Neural cell (in vitro differentiated cells): Measurements from ENCODE around the gene KCTD10. TPM values are rescaled to one million over a fixed set of nuclear protein-coding genes. Genes with fewer than 3 reads are reported as not detected.

Experiments
- H2AFZ ChIP-seq: fragments of 200-600, 300-800 bp; sonication (generic), shearing (Covaris generic); 2 replicates; pipeline ENCODE4 v1.6.0; 2014; ENCODE audit warnings: low read depth, mild to moderate bottlenecking, antibody characterized with exemption, low read length, moderate library complexity
- H3F3A ChIP-seq: fragments of 200-600 bp; shearing (Covaris generic); 2 replicates; pipeline ENCODE4 v1.6.1; 2016; ENCODE audit warnings: mild to moderate bottlenecking, moderate library complexity, mixed read lengths, antibody characterized with exemption, low read length; ENCODE audit not compliant: insufficient read depth, poor library complexity, severe bottlenecking
- H3K27ac ChIP-seq: fragments of 200-600, 300-800 bp; sonication (generic), shearing (Covaris generic); 2 replicates; pipeline ENCODE4 v1.5.1; 2014; ENCODE audit warnings: mild to moderate bottlenecking, low read length, moderate library complexity
- H3K27me3 ChIP-seq: fragments of 300-800, 200-600 bp; sonication (generic), shearing (Covaris generic); 2 replicates; pipeline ENCODE4 v1.6.0; 2014; ENCODE audit warnings: mild to moderate bottlenecking, low read depth, low read length, moderate library complexity; ENCODE audit not compliant: insufficient read depth
- H3K36me3 ChIP-seq: fragments of 300-800, 200-600 bp; sonication (generic), shearing (Covaris generic); 2 replicates; pipeline ENCODE4 v1.5.1; 2014; ENCODE audit warnings: mild to moderate bottlenecking, antibody characterized with exemption, low read length, moderate library complexity; ENCODE audit not compliant: insufficient read depth
- H3K4me2 ChIP-seq: fragments of 300-800, 200-600 bp; sonication (generic), shearing (Covaris generic); 2 replicates; pipeline ENCODE4 v1.6.0; 2014; ENCODE audit warnings: mild to moderate bottlenecking, low read length
- H3K4me3 ChIP-seq: fragments of 300-800, 200-600 bp; sonication (generic), shearing (Covaris generic); 2 replicates; pipeline ENCODE4 v1.5.1; 2014; ENCODE audit warnings: mild to moderate bottlenecking, low read length, moderate library complexity
- H3K79me2 ChIP-seq: fragments of 200-600 bp; shearing (Covaris generic); replicated peaks from 2 replicates; pipeline ENCODE4 v1.6.0; 2014; ENCODE audit warnings: mild to moderate bottlenecking, low read length, moderate library complexity; ENCODE audit not compliant: insufficient read depth
- H3K9ac ChIP-seq: fragments of 300-800, 200-600 bp; sonication (generic), shearing (Covaris generic); 2 replicates; pipeline ENCODE4 v1.6.1; 2016; ENCODE audit warnings: mild to moderate bottlenecking, low read length, mixed read lengths
- H3K9me2 ChIP-seq: fragments of 200-600 bp; shearing (Covaris generic); 2 replicates; pipeline ENCODE4 v1.6.1; 2016; ENCODE audit warnings: mild to moderate bottlenecking, low read length, mixed read lengths; ENCODE audit not compliant: insufficient read depth
- H3K9me3 ChIP-seq: fragments of 200-600, 300-800 bp; sonication (generic), shearing (Covaris generic); 2 replicates; pipeline ENCODE4 v1.6.1; 2016; ENCODE audit warnings: mild to moderate bottlenecking, mixed run types, low read length, moderate library complexity, mixed read lengths
- H4K20me1 ChIP-seq: fragments of 200-600 bp; shearing (Covaris generic); 2 replicates; pipeline ENCODE4 v1.6.1; 2016; ENCODE audit warnings: mild to moderate bottlenecking, mixed run types; ENCODE audit not compliant: insufficient read depth
- CTCF ChIP-seq: fragments of 450-650 bp; IDR thresholded peaks from 2 replicates; pipeline ENCODE4 v1.5.1; 2014; ENCODE audit warnings: antibody characterized with exemption, mild to moderate bottlenecking, moderate library complexity; ENCODE audit not compliant: poor library complexity, severe bottlenecking
- EP300 ChIP-seq: fragments of 450-650 bp; conservative IDR thresholded peaks from 2 replicates; pipeline ENCODE4 v1.6.1; 2014; ENCODE audit warnings: antibody characterized with exemption, mild to moderate bottlenecking, moderate library complexity; ENCODE audit not compliant: poor library complexity, severe bottlenecking
- EZH2 ChIP-seq: fragments of 200-600, 300-800 bp; shearing (Covaris generic), sonication (generic); IDR thresholded peaks from 2 replicates; pipeline ENCODE4 v1.6.1; 2014; ENCODE audit warnings: antibody characterized with exemption, low read length, borderline replicate concordance, mild to moderate bottlenecking; ENCODE audit not compliant: insufficient read depth, poor library complexity, severe bottlenecking
- MXI1 ChIP-seq: fragments of 450-650 bp; conservative IDR thresholded peaks from 2 replicates; pipeline ENCODE4 v1.6.1; 2014; ENCODE audit warnings: antibody characterized with exemption, mild to moderate bottlenecking; ENCODE audit not compliant: poor library complexity, severe bottlenecking
- POLR2AphosphoS5 ChIP-seq: IDR thresholded peaks from 2 replicates; pipeline ENCODE4 v1.6.1; 2012
- RAD21 ChIP-seq: fragments of 450-650 bp; conservative IDR thresholded peaks from 2 replicates; pipeline ENCODE4 v1.6.1; 2014; ENCODE audit warnings: antibody characterized with exemption, mild to moderate bottlenecking, moderate library complexity
- REST ChIP-seq: IDR thresholded peaks from 2 replicates; pipeline ENCODE4 v1.6.1; 2012; ENCODE audit warnings: borderline replicate concordance
- SMC3 ChIP-seq: fragments of 450-650 bp; conservative IDR thresholded peaks from 2 replicates; pipeline ENCODE4 v1.6.1; 2014; ENCODE audit warnings: antibody characterized with exemption, mild to moderate bottlenecking, moderate library complexity; ENCODE audit not compliant: poor library complexity
- TAF1 ChIP-seq: IDR thresholded peaks from 2 replicates; pipeline ENCODE4 v1.6.1; 2012; ENCODE audit warnings: low read depth
- polyA plus RNA-seq: library from polyadenylated mRNA; depleted of rRNA; stranded (reverse); fragments of >200 nt; gene quantifications from 2 replicates; pipeline ENCODE4 v1.2.3, GENCODE V29; 2014

The KCTD10 gene
- polyA plus RNA-seq, 1 donor from 2014 or later = 69.4 TPM

- no peaks in the 10 kb centered on the region for H3K27me3 ChIP-seq
- H4K20me1 ChIP-seq = no peaks in the 10 kb centered on the region
- no peak overlapping the region for H3K4me3 ChIP-seq
- H3K9ac ChIP-seq = no peak overlapping the region
- H3K9me2 ChIP-seq = no peaks in the 10 kb centered on the region
- H3K4me2 ChIP-seq = no peak overlapping the region
- no peaks in the 10 kb centered on the region for H3F3A ChIP-seq
- TF ChIP-seq RAD21 (no peak), CTCF (no peak), MXI1 (no peak), EZH2 (no peak), POLR2AphosphoS5 (no peak), EP300 (no peak), SMC3 (no peak), REST (no peak), TAF1 (no peak)
- H3K79me2 ChIP-seq = no peaks in the 10 kb centered on the region
- no peaks in the 10 kb centered on the region for H3K36me3 ChIP-seq
- no peak overlapping the region for H2AFZ ChIP-seq
- no peaks in the 10 kb centered on the region for H3K9me3 ChIP-seq
- H3K27ac ChIP-seq = no peak overlapping the region
These were observed 27.0 kb upstream of the KCTD10 start for GRCh38 chr12:109504068-109504467.

GRCh38 chr12:109503611-109504010 is 26.5 kb upstream of the KCTD10 start:
- Histone ChIP-seq H3K9me2 (no peaks in the 10 kb centered on the region), H3K27me3 (no peaks in the 10 kb centered on the region), H3K79me2 (no peaks in the 10 kb centered on the region), H3K36me3 (no peaks in the 10 kb centered on the region), H3K9me3 (no peaks in the 10 kb centered on the region), H4K20me1 (no peaks in the 10 kb centered on the region), H3K9ac (no peak overlapping the region), H2AFZ (no peak overlapping the region), H3K4me2 (no peak overlapping the region), H3K27ac (no peak overlapping the region), H3F3A (no peaks in the 10 kb centered on the region), H3K4me3 (no peak overlapping the region)
- TF ChIP-seq SMC3 (no peak), POLR2AphosphoS5 (no peak), EP300 (no peak)

GRCh38 chr12:109502332-109502731 is 25.2 kb upstream of the KCTD10 start:
- H3K27ac ChIP-seq = no peak overlapping the region

More at GRCh38 chr12:109502332-109502731, 25.2 kb upstream of the KCTD10 start:
- Histone ChIP-seq H3K9me3 (no peaks in the 10 kb centered on the region), H3K36me3 (no peaks in the 10 kb centered on the region), H3K79me2 (no peaks in the 10 kb centered on the region), H3K4me2 (no peak overlapping the region), H3F3A (no peaks in the 10 kb centered on the region), H2AFZ (no peak overlapping the region), H3K9me2 (no peaks in the 10 kb centered on the region), H3K4me3 (no peak overlapping the region), H3K27me3 (no peaks in the 10 kb centered on the region), H3K9ac (no peak overlapping the region), H4K20me1 (no peaks in the 10 kb centered on the region)
- TF ChIP-seq SMC3 (no peak), TAF1 (no peak), EZH2 (no peak), REST (no peak), RAD21 (no peak), EP300 (no peak), CTCF (no peak), MXI1 (no peak), POLR2AphosphoS5 (no peak)
